Pulmonary artery endothelial cell (primary cell): ENCODE results near the gene IL1R1. TPM values are rescaled to one million over a fixed set of nuclear protein-coding genes. Genes with fewer than 3 reads are reported as not detected.

Experiments used
- DNase-seq: peaks from one replicate; pipeline ENCODE4 v3.0.0-alpha.2; 2011; ENCODE audit warnings: low read depth, low spot score
- total RNA-seq: library from RNA; depleted of rRNA; stranded (reverse); fragments of >200 nt; gene quantifications from 2 replicates; pipeline ENCODE4 v1.2.3, GENCODE V29; 2014

Gene IL1R1
- total RNA-seq, 1 donor from 2014 or later = 5.5 TPM

- no peak for DNase-seq
Observed at GRCh38 chr2:102200539-102200938, 58.0 kb downstream of the IL1R1 start.

- DNase-seq = no peak
Observed at GRCh38 chr2:102204638-102205037, 62.1 kb downstream of the IL1R1 start.

- DNase-seq = no peak
Observed at GRCh38 chr2:102206666-102207341, 64.3 kb downstream of the IL1R1 start.

- no peak for DNase-seq
Observed at GRCh38 chr2:102208774-102209173, 66.2 kb downstream of the IL1R1 start.

GRCh38 chr2:102209474-102209873 is 66.9 kb downstream of the IL1R1 start:
- no peak for DNase-seq

GRCh38 chr2:102217032-102217431 is 74.5 kb downstream of the IL1R1 start:
- no peak for DNase-seq

GRCh38 chr2:102224824-102225739 is 82.5 kb downstream of the IL1R1 start:
- no peak for DNase-seq

- no peak for DNase-seq
Observed at GRCh38 chr2:102226171-102226570, 83.6 kb downstream of the IL1R1 start.

- no peak for DNase-seq
Observed at GRCh38 chr2:102226612-102227391, 84.3 kb downstream of the IL1R1 start.

- no peak for DNase-seq
Observed at GRCh38 chr2:102229141-102229769, 86.7 kb downstream of the IL1R1 start.

Other genes starting within 250 kb of the IL1R1 start
- gene IL1R2, start 150.8 kb upstream of the IL1R1 start, total RNA-seq = 0.13 TPM in 1 of 2 replicates, not detected in the other
- gene IL1RL2, start 44.3 kb downstream of the IL1R1 start, total RNA-seq = 0.20 and 0.81 TPM in 2 replicates
- gene IL1RL1, start 168.8 kb downstream of the IL1R1 start, total RNA-seq = 108 and 144 TPM in 2 replicates
- 3.7 and 8.3 TPM in 2 replicates for gene IL18R1, start 213.1 kb downstream of the IL1R1 start, total RNA-seq